Sigmoid colon (tissue), 7 donors: ENCODE results near the gene CARMIL1. TPM values are rescaled to one million over a fixed set of nuclear protein-coding genes. Genes with fewer than 3 reads are reported as not detected.

ENCODE experiments used
- DNase-seq: peaks from one replicate; pipeline ENCODE4 v3.0.0-alpha.2; 2019
- H3K27ac ChIP-seq, 4 donors: fragments of 200-600 bp; sonication (generic); one replicate each; pipeline ENCODE4 v1.5.1; 2016 to 2019; ENCODE audit warnings: mild to moderate bottlenecking in 1 of 4
- H3K27me3 ChIP-seq, 3 donors: fragments of 200-600 bp; sonication (generic); one replicate each; pipeline ENCODE4 v1.5.1; 2019; ENCODE audit warnings: mild to moderate bottlenecking in 1 of 3
- H3K36me3 ChIP-seq, 4 donors: fragments of 200-600 bp; sonication (generic); one replicate each; pipeline ENCODE4 v1.5.1; 2016 to 2019
- H3K4me1 ChIP-seq, 4 donors: fragments of 200-600 bp; sonication (generic); one replicate each; pipeline ENCODE4 v1.5.1; 2017 to 2019
- H3K4me3 ChIP-seq, 4 donors: fragments of 200-600 bp; sonication (generic); one replicate each; pipeline ENCODE4 v1.5.1; 2017 to 2019; ENCODE audit warnings: mild to moderate bottlenecking in 2 of 4, moderate library complexity in 1 of 4
- H3K9me3 ChIP-seq, 4 donors: fragments of 200-600 bp in 3 of 4; sonication (generic) in 3 of 4; one replicate each; pipeline versions ENCODE4 v1.5.1 to v1.6.1; 2013 to 2019
- EP300 ChIP-seq, 4 donors: sonication (generic); formaldehyde crosslinking; IDR thresholded peaks; one replicate each; pipeline ENCODE4 v1.6.1; 2017; ENCODE audit warnings: antibody characterized with exemption in 4 of 4
- POLR2A ChIP-seq, 2 donors: fragments of 450-650 bp; IDR thresholded peaks; one replicate each; pipeline ENCODE4 v1.6.1; 2016; ENCODE audit warnings: antibody characterized with exemption in 2 of 2, mild to moderate bottlenecking in 2 of 2, moderate library complexity in 2 of 2
- POLR2AphosphoS5 ChIP-seq, 4 donors: sonication (generic); formaldehyde crosslinking; IDR thresholded peaks; one replicate each; pipeline ENCODE4 v1.6.1; 2017; ENCODE audit warnings: antibody characterized with exemption in 4 of 4
- WGBS, 2 donors: extraction: QIAGEN DNeasy Blood & Tissue Kit; methylation state at CpG; one replicate each; pipeline ENCODE4 v1.1.7; 2013; 5-methylcytosine and 5-hydroxymethylcytosine counted together
- intact Hi-C: fragments of 100-400 bp; cut with DNase I; formaldehyde crosslinking; loops from one replicate; pipeline ENCODE4 v1.15.1; 2023
- polyA plus RNA-seq, 3 donors: library from polyadenylated mRNA; stranded (reverse); fragments of 200-250 nt; gene quantifications; one replicate each; pipeline ENCODE4 v1.2.3, GENCODE V29; 2013
- total RNA-seq, 4 donors: library from RNA; depleted of rRNA; stranded (reverse); fragments of >200 nt; gene quantifications; one replicate each; pipeline ENCODE4 v1.1.0, GENCODE V29; 2016
- TF ChIP-seq, protein P1 (sequence below), 4 experiments: fragments of 450-650 bp in 3 of 4; fragments of 200-600 bp in 1 of 4; IDR thresholded peaks; one replicate each; pipeline ENCODE4 v1.5.1; 2016 to 2019; ENCODE audit warnings: antibody characterized with exemption in 4 of 4, mild to moderate bottlenecking in 3 of 4, moderate library complexity in 2 of 4
- donor health status: healthy with polysubstance abuse.
- donor health status: Bipolar disorder and iron deficiency.
- donor health status: healthy.

The CARMIL1 gene
- total and polyA plus RNA-seq, 7 donors, result 3.4 to 24.0 (median 8.2) TPM

DNA sequence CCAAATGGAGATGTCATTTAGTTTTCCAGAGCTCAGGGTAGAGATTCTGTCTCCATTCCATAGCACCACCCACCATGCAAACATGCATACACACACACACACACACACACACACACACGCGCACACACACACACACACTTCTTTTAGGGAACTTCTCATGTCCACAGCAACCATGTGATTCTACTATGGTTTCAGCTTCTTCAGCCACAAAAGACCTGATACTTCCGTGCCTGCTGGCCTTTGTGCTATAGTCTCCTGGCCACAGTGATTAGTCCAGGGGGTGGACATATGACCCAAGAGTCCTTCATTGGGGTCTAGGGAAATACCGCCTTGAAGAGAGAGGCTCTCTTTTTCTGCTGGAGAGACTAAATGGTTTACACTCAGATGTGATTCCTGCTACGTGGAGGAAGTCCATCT is 53.5 kb downstream of the CARMIL1 start:
- Histone ChIP-seq H3K9me3 (no peaks in the 10 kb centered on the region), H3K4me3 (no peak overlapping the region), H3K36me3 (no peaks in the 10 kb centered on the region), H3K4me1 (no peaks in the 10 kb centered on the region), H3K27ac (no peak overlapping the region), H3K27me3 (no peaks in the 10 kb centered on the region)
- TF ChIP-seq EP300 (IDR thresholded peaks at IDR 0.05) (no peak), POLR2A (IDR thresholded peaks at IDR 0.05) (no peak), POLR2AphosphoS5 (IDR thresholded peaks at IDR 0.05) (no peak)
- TF ChIP-seq, protein P1, sequence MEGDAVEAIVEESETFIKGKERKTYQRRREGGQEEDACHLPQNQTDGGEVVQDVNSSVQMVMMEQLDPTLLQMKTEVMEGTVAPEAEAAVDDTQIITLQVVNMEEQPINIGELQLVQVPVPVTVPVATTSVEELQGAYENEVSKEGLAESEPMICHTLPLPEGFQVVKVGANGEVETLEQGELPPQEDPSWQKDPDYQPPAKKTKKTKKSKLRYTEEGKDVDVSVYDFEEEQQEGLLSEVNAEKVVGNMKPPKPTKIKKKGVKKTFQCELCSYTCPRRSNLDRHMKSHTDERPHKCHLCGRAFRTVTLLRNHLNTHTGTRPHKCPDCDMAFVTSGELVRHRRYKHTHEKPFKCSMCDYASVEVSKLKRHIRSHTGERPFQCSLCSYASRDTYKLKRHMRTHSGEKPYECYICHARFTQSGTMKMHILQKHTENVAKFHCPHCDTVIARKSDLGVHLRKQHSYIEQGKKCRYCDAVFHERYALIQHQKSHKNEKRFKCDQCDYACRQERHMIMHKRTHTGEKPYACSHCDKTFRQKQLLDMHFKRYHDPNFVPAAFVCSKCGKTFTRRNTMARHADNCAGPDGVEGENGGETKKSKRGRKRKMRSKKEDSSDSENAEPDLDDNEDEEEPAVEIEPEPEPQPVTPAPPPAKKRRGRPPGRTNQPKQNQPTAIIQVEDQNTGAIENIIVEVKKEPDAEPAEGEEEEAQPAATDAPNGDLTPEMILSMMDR (IDR thresholded peaks at IDR 0.05), result no peak
- 51 to 57% methylated on average over 5 of the region's 5 CpGs for WGBS, 2 donors
- DNase-seq, result no peak
- intact Hi-C loops, result no loop called here

- H3K4me3 ChIP-seq, result no peak overlapping the region
- intact Hi-C loops, result no loop called here
- TF ChIP-seq POLR2A (IDR thresholded peaks at IDR 0.05) (no peak), EP300 (IDR thresholded peaks at IDR 0.05) (no peak), POLR2AphosphoS5 (IDR thresholded peaks at IDR 0.05) (no peak)
- TF ChIP-seq, protein P1 (IDR thresholded peaks at IDR 0.05), result no peak
- no peaks in the 10 kb centered on the region for H3K27me3 ChIP-seq
- H3K9me3 ChIP-seq, result no peaks in the 10 kb centered on the region
- 62 to 89% methylated on average over 3 of the region's 3 CpGs for WGBS, 2 donors
- no peaks in the 10 kb centered on the region for H3K4me1 ChIP-seq
- H3K27ac ChIP-seq, result no peak overlapping the region
- H3K36me3 ChIP-seq, result no peaks in the 10 kb centered on the region
- no peak for DNase-seq
Observed at GRCh38 chr6:25333471-25333870, 54.3 kb downstream of the CARMIL1 start.

GRCh38 chr6:25334793-25335192 is 55.6 kb downstream of the CARMIL1 start:
- DNase-seq, result no peak
- 84 to 85% methylated on average over 4 of the region's 4 CpGs for WGBS, 2 donors
- TF ChIP-seq, protein P1 (IDR thresholded peaks at IDR 0.05), result no peak
- TF ChIP-seq POLR2AphosphoS5 (IDR thresholded peaks at IDR 0.05) (no peak), POLR2A (IDR thresholded peaks at IDR 0.05) (no peak), EP300 (IDR thresholded peaks at IDR 0.05) (no peak)
- intact Hi-C loops, result no loop called here
- Histone ChIP-seq H3K4me1 (no peaks in the 10 kb centered on the region), H3K36me3 (no peaks in the 10 kb centered on the region), H3K27me3 (no peaks in the 10 kb centered on the region), H3K9me3 (no peaks in the 10 kb centered on the region), H3K4me3 (no peak overlapping the region), H3K27ac (no peak overlapping the region)

- DNase-seq, result no peak
- TF ChIP-seq POLR2AphosphoS5 (IDR thresholded peaks at IDR 0.05) (no peak), POLR2A (IDR thresholded peaks at IDR 0.05) (no peak), EP300 (IDR thresholded peaks at IDR 0.05) (no peak)
- TF ChIP-seq, protein P1 (IDR thresholded peaks at IDR 0.05), result no peak
Observed at GRCh38 chr6:25336996-25337395, 57.8 kb downstream of the CARMIL1 start.

DNA sequence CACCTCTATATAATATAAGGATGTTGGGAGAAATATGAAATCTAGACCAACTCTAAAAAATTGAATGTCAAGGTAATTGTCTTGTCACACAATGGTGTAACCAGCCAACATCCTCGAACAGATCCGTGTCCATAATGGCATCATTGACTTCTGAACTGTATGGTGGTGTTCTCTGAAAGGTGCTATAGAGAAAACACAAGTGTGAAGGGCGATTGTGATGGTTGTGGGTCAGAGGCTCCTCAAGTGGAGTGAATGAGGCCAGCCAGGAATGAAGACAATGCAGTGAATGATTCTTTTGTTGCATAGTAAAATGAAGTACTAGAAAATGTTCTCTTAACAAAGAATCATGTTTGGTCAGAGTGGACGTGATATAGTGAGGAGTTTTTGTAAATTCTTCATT is 58.3 kb downstream of the CARMIL1 start:
- no peak overlapping the region for H3K4me3 ChIP-seq
- H3K27ac ChIP-seq, result no peak overlapping the region
- H3K4me1 ChIP-seq, result no peaks in the 10 kb centered on the region
- H3K36me3 ChIP-seq, result no peaks in the 10 kb centered on the region
- no peaks in the 10 kb centered on the region for H3K27me3 ChIP-seq
- 36 to 77% methylated on average over 4 of the region's 4 CpGs for WGBS, 2 donors
- no peak for DNase-seq
- intact Hi-C loops, result no loop called here
- TF ChIP-seq POLR2A (IDR thresholded peaks at IDR 0.05), result no peak
- TF ChIP-seq EP300 (IDR thresholded peaks at IDR 0.05), result no peak
- TF ChIP-seq, protein P1 (IDR thresholded peaks at IDR 0.05), result no peak
- TF ChIP-seq POLR2AphosphoS5 (IDR thresholded peaks at IDR 0.05), result no peak
- H3K9me3 ChIP-seq, result no peaks in the 10 kb centered on the region

More at GRCh38 chr6:25336996-25337395, 57.8 kb downstream of the CARMIL1 start:
- Histone ChIP-seq H3K27me3 (no peaks in the 10 kb centered on the region), H3K9me3 (no peaks in the 10 kb centered on the region), H3K4me3 (no peak overlapping the region), H3K36me3 (no peaks in the 10 kb centered on the region), H3K4me1 (no peaks in the 10 kb centered on the region), H3K27ac (no peak overlapping the region)
- 22 to 64% methylated on average over 2 of the region's 2 CpGs for WGBS, 2 donors
- intact Hi-C loops, result no loop called here
